HAP-1 (cell line): ENCODE data around the gene FHOD3.

Experiments
- DNase-seq, 2 experiments: peaks; one replicate each; pipeline ENCODE4 v3.0.0-alpha.2; 2016 to 2020; ENCODE audit warnings: low spot score in 2 of 2
- H3K27me3 ChIP-seq: fragments of 250-450 bp; sonication (Bioruptor Pico); 2 replicates; pipeline ENCODE4 v1.5.1; 2020; ENCODE audit warnings: low read depth, mild to moderate bottlenecking, moderate library complexity
- H3K36me3 ChIP-seq: fragments of 250-450 bp; sonication (Bioruptor Pico); replicated peaks from 2 replicates; pipeline ENCODE4 v1.5.1; 2020; ENCODE audit warnings: mild to moderate bottlenecking
- H3K4me1 ChIP-seq: fragments of 250-450 bp; sonication (Bioruptor Pico); 2 replicates; pipeline ENCODE4 v1.5.1; 2020; ENCODE audit warnings: mild to moderate bottlenecking
- H3K4me3 ChIP-seq: fragments of 250-450 bp; sonication (Bioruptor Pico); 2 replicates; pipeline ENCODE4 v1.5.1; 2020; ENCODE audit warnings: mild to moderate bottlenecking, moderate library complexity
- H3K9me3 ChIP-seq: fragments of 250-450 bp; sonication (Bioruptor Pico); 2 replicates; pipeline ENCODE4 v1.5.1; 2020; ENCODE audit warnings: mild to moderate bottlenecking, moderate library complexity
- in situ Hi-C: fragments of 300-500 bp; cut with MboI; formaldehyde crosslinking; loops from 3 replicates; pipeline ENCODE4 v1.14.3; 2020; ENCODE audit warnings: low sequenced_read_pairs, inconsistent platforms, mixed read lengths

FHOD3 gene

DNA sequence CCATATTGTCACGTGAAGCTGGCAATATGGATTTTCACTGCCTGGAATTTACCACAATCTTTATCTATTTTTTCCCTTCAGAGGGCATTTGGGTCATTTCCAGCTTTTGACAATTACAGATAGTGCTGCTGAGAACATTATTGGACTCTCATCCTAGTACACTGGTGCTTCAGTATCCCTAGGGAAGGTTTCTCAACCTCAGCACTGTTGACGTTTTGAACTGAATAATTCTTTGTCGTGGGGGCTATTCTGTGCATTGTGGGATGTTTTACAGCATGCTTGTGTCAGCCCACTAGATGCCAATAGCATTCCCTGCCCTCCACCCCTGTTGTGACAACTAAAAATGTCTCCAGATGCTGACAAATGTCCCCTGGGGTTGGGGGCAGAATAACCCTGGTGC is 345.5 kb downstream of the FHOD3 start:
- Histone ChIP-seq H3K9me3 (no peaks in the 10 kb centered on the region), H3K4me3 (no peak overlapping the region), H3K27me3 (no peaks in the 10 kb centered on the region), H3K36me3 (no peaks in the 10 kb centered on the region), H3K4me1 (no peaks in the 10 kb centered on the region)
- in situ Hi-C loops: no loop called here
- no peak for DNase-seq

DNA sequence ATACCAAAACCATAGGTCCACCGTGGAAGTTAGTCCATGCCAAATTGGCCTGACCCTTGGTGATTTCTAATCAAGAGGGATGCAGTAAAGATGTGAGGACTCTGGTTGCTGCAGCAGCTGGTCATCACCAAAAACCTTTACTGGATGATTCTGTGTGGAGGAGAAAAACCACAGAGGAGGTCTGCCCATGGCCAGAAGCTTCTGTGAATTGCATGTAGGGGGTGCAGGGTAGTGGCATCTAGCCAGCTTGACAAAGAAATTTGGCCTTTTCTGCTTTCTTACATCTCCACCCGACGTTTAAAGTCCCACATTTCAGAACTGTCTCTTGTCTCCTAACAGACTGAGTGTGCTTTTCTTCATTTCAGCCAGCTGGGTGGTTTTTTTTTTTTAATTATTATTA is 351.3 kb downstream of the FHOD3 start:
- Histone ChIP-seq H3K9me3 (no peaks in the 10 kb centered on the region), H3K36me3 (no peaks in the 10 kb centered on the region), H3K4me3 (no peak overlapping the region), H3K4me1 (no peaks in the 10 kb centered on the region), H3K27me3 (no peaks in the 10 kb centered on the region)
- in situ Hi-C loops: no loop called here
- DNase-seq: no peak

DNA sequence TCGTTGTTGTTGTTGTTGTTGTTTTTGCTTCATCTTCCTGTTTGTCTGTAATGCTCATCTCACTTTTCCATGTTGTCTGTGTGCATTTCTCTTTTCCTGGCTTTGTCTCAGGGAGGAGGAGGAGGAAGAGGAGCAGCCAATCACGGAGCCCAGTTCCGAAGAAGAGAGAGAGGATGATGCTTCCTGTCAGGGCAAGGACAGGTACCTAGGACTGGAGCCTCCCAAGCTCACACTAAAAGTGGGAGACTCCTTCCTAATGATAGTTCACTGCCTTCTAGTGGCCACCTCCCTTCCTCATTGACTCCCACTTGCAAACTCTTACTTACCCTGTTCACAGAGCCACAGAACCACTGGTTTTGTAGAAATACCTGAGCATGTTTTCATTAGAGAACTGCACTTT is 351.7 kb downstream of the FHOD3 start:
- in situ Hi-C loops: no loop called here
- no peak for DNase-seq
- no peaks in the 10 kb centered on the region for H3K9me3 ChIP-seq

GRCh38 chr18:36650266-36650665 is 352.8 kb downstream of the FHOD3 start:
- Histone ChIP-seq H3K4me3 (no peak overlapping the region), H3K9me3 (no peaks in the 10 kb centered on the region), H3K27me3 (no peaks in the 10 kb centered on the region), H3K36me3 (no peaks in the 10 kb centered on the region), H3K4me1 (no peaks in the 10 kb centered on the region)
- no peak for DNase-seq
- in situ Hi-C loops: no loop called here

More for the DNA sequence above, 351.7 kb downstream of the FHOD3 start:
- Histone ChIP-seq H3K4me1 (no peaks in the 10 kb centered on the region), H3K36me3 (no peaks in the 10 kb centered on the region), H3K27me3 (no peaks in the 10 kb centered on the region), H3K4me3 (no peak overlapping the region)

DNA sequence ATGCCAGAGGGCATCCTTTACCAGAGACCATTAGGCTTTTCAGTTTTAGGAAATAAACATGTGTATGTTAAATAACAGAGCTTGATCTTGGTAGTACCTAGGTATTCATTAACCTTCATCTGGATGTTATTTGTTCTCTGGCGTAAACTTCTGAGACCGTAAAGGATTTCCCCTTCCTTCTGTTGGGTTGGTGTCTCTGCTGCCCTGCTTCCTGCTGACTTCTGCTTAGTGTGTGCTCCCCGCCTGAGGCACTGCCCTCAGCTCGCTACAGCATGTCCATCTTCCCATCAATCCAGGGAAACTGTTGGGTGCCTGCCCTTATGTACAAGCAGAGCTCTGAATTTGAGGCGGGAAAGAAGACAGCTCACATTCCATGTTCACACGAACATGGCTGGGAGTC is 353.4 kb downstream of the FHOD3 start:
- no peak for DNase-seq
- no peaks in the 10 kb centered on the region for H3K36me3 ChIP-seq
- in situ Hi-C loops: no loop called here
- H3K4me3 ChIP-seq: no peak overlapping the region
- no peaks in the 10 kb centered on the region for H3K4me1 ChIP-seq
- no peaks in the 10 kb centered on the region for H3K9me3 ChIP-seq
- H3K27me3 ChIP-seq: no peaks in the 10 kb centered on the region

DNA sequence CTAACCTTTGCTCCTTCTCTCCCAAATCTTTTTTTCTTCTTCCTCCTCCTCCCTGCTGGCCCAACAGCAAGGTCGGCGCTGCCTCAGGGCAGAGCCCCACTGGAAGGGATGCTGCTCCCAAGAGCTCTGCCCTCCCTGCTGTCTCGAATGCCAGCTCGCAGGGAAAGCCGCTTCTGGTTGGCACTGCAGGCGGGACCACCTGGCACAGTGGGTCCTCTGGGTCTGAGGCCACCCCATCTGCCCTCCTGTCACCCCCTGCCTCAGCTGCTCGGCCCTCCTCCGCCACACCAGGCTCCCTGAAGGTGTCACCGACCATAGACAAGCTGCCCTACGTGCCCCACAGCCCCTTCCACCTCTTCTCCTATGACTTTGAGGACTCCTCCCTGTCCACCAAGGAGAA is 355.0 kb downstream of the FHOD3 start:
- Histone ChIP-seq H3K27me3 (no peaks in the 10 kb centered on the region), H3K4me1 (no peaks in the 10 kb centered on the region), H3K36me3 (no peaks in the 10 kb centered on the region), H3K4me3 (no peak overlapping the region), H3K9me3 (no peaks in the 10 kb centered on the region)
- in situ Hi-C loops: no loop called here
- no peak for DNase-seq

DNA sequence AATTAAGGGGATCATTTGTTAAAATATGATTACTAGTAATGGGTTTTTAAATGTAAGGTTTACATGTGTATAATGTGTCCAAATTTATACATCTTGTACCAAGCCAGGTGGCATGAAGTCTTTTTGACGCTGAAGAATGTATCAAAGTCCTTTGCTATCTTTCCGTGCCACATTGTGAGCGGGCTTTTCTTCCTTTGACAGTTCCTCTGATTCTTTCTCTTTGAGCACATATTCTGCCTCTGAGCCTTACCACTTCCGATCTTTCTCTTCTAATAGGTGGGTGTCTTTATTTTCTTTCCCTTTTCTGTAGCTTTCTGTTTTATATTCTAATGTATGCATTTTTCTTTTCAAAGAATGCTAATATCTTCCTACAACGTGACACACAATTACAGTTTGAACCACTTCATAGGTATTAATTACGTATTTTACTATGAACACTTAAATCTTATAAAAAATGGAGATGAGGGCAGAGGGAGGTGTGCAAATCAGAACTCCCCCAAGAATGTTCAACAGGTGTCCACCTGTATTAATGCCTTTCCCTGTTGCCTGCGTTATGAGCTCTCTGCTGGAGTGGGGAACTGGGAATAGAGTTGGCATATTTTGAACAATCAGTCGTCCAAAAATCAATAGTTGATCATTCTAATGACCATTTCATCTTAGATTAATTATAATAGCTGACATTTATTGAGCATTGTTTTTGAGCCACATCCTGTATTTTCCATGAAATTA is 355.8 kb downstream of the FHOD3 start:
- in situ Hi-C loops: no loop called here

DNA sequence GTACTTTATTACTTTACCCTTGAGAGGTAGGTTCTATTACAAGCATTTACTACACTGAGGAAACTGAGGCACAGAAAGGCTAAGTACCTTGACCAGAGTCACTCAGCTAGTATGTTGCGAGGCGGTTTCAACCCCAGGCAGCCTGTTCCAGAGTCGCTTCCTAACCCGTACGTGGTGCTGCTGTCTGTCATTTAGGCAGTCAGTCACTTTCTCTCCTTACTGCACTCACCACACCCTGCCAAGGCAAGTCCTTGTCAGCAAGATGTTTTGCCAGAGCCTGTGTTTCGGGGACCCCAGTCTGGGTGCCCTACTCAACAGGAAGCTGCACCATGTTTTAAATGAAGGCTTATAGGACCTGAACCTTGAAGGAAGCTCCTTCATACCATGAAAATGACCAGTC is 356.4 kb downstream of the FHOD3 start:
- H3K36me3 ChIP-seq: no peaks in the 10 kb centered on the region
- in situ Hi-C loops: no loop called here
- no peaks in the 10 kb centered on the region for H3K27me3 ChIP-seq
- H3K9me3 ChIP-seq: no peaks in the 10 kb centered on the region
- H3K4me1 ChIP-seq: no peaks in the 10 kb centered on the region
- DNase-seq: no peak
- H3K4me3 ChIP-seq: no peak overlapping the region

More for the DNA sequence above, 355.8 kb downstream of the FHOD3 start:
- H3K9me3 ChIP-seq: no peaks in the 10 kb centered on the region
- no peak overlapping the region for H3K4me3 ChIP-seq
- H3K36me3 ChIP-seq: no peaks in the 10 kb centered on the region
- H3K4me1 ChIP-seq: no peaks in the 10 kb centered on the region
- no peak for DNase-seq
- H3K27me3 ChIP-seq: no peaks in the 10 kb centered on the region

DNA sequence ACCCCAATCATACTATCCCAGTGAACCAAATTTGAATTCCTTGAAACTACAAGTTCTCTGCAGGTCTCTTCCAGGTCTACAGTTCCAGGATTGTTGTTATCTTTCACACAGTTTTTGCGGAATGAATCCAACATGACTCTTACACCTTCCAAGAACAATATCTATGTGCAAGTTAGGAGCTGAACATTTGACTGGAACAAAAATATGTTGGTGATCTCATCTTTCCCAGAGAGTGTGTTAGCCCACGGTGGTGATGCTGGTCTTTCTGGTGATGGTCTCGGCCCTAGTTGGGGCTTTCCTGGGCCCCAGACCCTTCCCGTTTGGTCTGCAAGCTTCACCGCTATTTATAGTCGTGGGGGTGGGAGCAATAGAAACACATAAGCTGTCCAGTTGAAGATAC is 357.6 kb downstream of the FHOD3 start:
- Histone ChIP-seq H3K4me1 (no peaks in the 10 kb centered on the region), H3K27me3 (no peaks in the 10 kb centered on the region)
- in situ Hi-C loops: no loop called here

GRCh38 chr18:36655930-36656329 is 358.4 kb downstream of the FHOD3 start:
- in situ Hi-C loops: no loop called here
- no peaks in the 10 kb centered on the region for H3K9me3 ChIP-seq
- H3K4me3 ChIP-seq: no peak overlapping the region
- DNase-seq: no peak
- no peaks in the 10 kb centered on the region for H3K36me3 ChIP-seq
- H3K27me3 ChIP-seq: no peaks in the 10 kb centered on the region
- H3K4me1 ChIP-seq: no peaks in the 10 kb centered on the region

More for the DNA sequence above, 357.6 kb downstream of the FHOD3 start:
- DNase-seq: no peak
- H3K36me3 ChIP-seq: no peaks in the 10 kb centered on the region
- H3K9me3 ChIP-seq: no peaks in the 10 kb centered on the region
- H3K4me3 ChIP-seq: no peak overlapping the region

DNA sequence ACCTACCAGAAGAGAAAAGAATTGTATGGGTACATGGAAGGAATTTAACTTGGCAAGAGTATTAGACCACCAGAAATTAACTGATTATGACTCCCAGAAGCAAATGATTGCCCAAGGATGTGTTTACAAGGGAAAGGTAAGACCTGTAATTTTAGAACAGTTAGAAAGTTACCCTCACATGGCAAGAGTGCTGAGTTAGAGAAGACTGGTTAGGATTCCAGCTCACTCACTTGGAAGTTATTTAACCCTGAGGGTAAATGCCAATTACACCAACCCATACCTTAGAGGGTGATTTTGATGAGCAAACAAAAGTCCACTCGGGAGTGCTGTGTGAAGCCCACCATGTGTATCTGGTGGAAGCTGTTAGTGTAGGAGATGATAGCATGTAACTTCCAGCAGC is 361.1 kb downstream of the FHOD3 start:
- Histone ChIP-seq H3K36me3 (no peaks in the 10 kb centered on the region), H3K27me3 (no peaks in the 10 kb centered on the region), H3K4me3 (no peak overlapping the region), H3K9me3 (no peaks in the 10 kb centered on the region), H3K4me1 (no peaks in the 10 kb centered on the region)
- no peak for DNase-seq
- in situ Hi-C loops: no loop called here

GRCh38 chr18:36660311-36660710 is 362.8 kb downstream of the FHOD3 start:
- Histone ChIP-seq H3K4me3 (no peak overlapping the region), H3K9me3 (no peaks in the 10 kb centered on the region), H3K4me1 (no peaks in the 10 kb centered on the region), H3K36me3 (no peaks in the 10 kb centered on the region), H3K27me3 (no peaks in the 10 kb centered on the region)
- DNase-seq: no peak
- in situ Hi-C loops: no loop called here

DNA sequence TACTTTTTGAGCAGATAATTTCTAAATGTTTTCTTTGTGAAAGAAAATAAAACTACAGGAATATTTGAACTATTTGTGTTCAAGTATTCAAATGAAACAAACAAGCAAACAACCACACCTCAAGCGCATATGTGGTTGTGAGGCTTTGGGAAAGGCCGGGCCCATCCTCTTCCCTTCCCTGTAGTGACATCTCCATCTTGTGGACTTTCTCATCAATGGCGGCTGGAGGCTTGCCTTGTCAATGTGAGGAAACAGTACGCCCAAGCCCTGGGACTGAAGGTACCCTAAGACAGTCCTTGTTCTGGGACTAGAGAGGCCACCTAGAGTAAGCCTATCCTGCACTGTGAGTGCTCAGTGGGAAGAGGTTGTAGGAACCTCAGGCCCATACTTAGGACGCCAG is 364.5 kb downstream of the FHOD3 start:
- Histone ChIP-seq H3K27me3 (no peaks in the 10 kb centered on the region), H3K4me3 (no peak overlapping the region), H3K36me3 (no peaks in the 10 kb centered on the region), H3K9me3 (no peaks in the 10 kb centered on the region), H3K4me1 (no peaks in the 10 kb centered on the region)
- in situ Hi-C loops: no loop called here
- DNase-seq: peak in 1 of 2 experiments; percentile 13

- Histone ChIP-seq H3K4me3 (no peak overlapping the region), H3K27me3 (no peaks in the 10 kb centered on the region), H3K9me3 (no peaks in the 10 kb centered on the region), H3K4me1 (no peaks in the 10 kb centered on the region), H3K36me3 (no peaks in the 10 kb centered on the region)
- no peak for DNase-seq
- in situ Hi-C loops: no loop called here
These were observed 365.8 kb downstream of the FHOD3 start for GRCh38 chr18:36663312-36663711.

DNA sequence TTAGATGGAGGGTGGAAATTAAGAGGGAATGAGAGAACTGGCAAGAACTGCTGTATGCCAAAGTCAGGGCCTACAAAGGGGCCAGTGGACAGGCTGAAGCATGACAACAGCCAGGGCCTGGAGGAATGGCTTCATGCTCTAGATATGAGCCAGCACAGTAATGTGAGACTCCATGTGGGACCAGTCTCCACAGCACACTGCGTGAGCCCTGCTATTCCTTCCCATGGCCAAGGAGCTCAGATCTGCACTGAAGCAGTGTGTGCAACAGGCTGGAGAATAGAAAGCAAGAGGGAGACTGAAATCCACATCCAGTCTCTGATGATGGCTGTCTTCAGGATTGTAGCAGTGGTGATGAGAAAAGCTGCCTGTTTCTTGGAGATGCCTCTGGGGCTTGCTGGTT is 368.4 kb downstream of the FHOD3 start:
- Histone ChIP-seq H3K9me3 (no peaks in the 10 kb centered on the region), H3K4me1 (no peaks in the 10 kb centered on the region), H3K4me3 (no peak overlapping the region), H3K27me3 (no peaks in the 10 kb centered on the region), H3K36me3 (no peaks in the 10 kb centered on the region)
- in situ Hi-C loops: no loop called here
- DNase-seq: no peak
